ENCODE results near the gene SUPT3H.
"Not testable (repeated sequence)": the region's sequence is repeated elsewhere in the genome, so short reads cannot be mapped to it uniquely, and the experiment has no call there.

SUPT3H gene

DNA sequence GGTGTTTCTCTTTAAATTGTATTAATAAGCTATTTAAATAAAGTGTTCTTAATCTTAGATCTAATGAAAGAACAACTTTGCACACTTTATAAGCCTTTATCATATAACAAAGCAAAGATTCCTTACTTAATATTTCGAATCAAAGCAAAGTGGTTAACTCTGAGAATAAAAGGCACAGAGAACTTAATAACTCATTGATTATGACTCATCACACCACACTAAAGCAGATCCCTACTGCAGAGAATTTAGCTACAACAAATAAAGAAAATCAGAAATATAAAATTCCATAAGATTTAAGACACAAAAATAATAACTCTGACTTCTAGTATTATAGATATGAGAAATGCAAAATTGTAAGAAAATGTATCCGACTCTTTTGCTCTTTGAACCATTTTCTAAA, 185.2 kb downstream of the SUPT3H start:
- Histone ChIP-seq H3K4me3 (ENCODE audit: low read length in 2 of 2) (no peak overlapping the region), H3K27ac (ENCODE audit: low read depth in 2 of 2, low read length in 2 of 2) (no peak overlapping the region), H3K9ac (ENCODE audit: low read depth in 1 of 2, low read length in 2 of 2) (no peak overlapping the region), H3K27me3 (ENCODE audit: control insufficient read depth in 2 of 2, insufficient read depth in 2 of 2, low read length in 2 of 2) (no peaks in the 10 kb centered on the region), H3K9me3 (ENCODE audit: control insufficient read depth in 2 of 2, low read length in 2 of 2) (no peaks in the 10 kb centered on the region), H3K36me3 (ENCODE audit: control insufficient read depth in 2 of 2, insufficient read depth in 2 of 2, low read length in 2 of 2) (no peaks in the 10 kb centered on the region), H3K4me1 (ENCODE audit: control insufficient read depth in 2 of 2, insufficient read depth in 2 of 2, low read length in 2 of 2) (no peaks in the 10 kb centered on the region)

- H3K4me1 ChIP-seq (ENCODE audit: control insufficient read depth in 2 of 2, insufficient read depth in 2 of 2, low read length in 2 of 2), result no peaks in the 10 kb centered on the region
- no peaks in the 10 kb centered on the region for H3K9me3 ChIP-seq (ENCODE audit: control insufficient read depth in 2 of 2, low read length in 2 of 2)
- no peak overlapping the region for H3K27ac ChIP-seq (ENCODE audit: low read depth in 2 of 2, low read length in 2 of 2)
- no peak overlapping the region for H3K4me3 ChIP-seq (ENCODE audit: low read length in 2 of 2)
- H3K36me3 ChIP-seq (ENCODE audit: control insufficient read depth in 2 of 2, insufficient read depth in 2 of 2, low read length in 2 of 2), result no peaks in the 10 kb centered on the region
- H3K9ac ChIP-seq (ENCODE audit: low read depth in 1 of 2, low read length in 2 of 2), result no peak overlapping the region
- H3K27me3 ChIP-seq (ENCODE audit: control insufficient read depth in 2 of 2, insufficient read depth in 2 of 2, low read length in 2 of 2), result no peaks in the 10 kb centered on the region
These were observed 186.3 kb downstream of the SUPT3H start for GRCh38 chr6:45191414-45191813.

DNA sequence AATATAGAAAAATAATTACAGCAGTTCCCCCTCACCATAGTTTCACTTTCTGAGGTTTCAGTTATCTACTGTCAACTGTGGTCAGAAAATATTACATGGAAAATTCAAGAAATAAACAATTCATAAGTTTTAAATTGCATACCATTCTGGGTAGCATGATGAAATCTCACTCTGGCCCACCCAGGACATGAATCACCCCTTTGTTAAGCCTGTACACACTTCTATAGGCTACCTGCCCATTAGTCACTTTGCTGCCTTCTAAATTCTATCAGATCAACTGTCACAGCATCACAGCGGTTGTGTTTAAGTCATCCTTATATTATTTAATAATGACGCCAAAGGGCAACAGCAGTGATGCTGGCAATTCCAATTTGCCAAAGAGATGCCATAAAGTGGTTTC, 189.9 kb downstream of the SUPT3H start:
- no peaks in the 10 kb centered on the region for H3K27me3 ChIP-seq (ENCODE audit: control insufficient read depth in 2 of 2, insufficient read depth in 2 of 2, low read length in 2 of 2)
- H3K9ac ChIP-seq (ENCODE audit: low read depth in 1 of 2, low read length in 2 of 2), result no peak overlapping the region
- no peaks in the 10 kb centered on the region for H3K9me3 ChIP-seq (ENCODE audit: control insufficient read depth in 2 of 2, low read length in 2 of 2)
- H3K4me3 ChIP-seq (ENCODE audit: low read length in 2 of 2), result no peak overlapping the region
- H3K4me1 ChIP-seq (ENCODE audit: control insufficient read depth in 2 of 2, insufficient read depth in 2 of 2, low read length in 2 of 2), result no peaks in the 10 kb centered on the region
- H3K27ac ChIP-seq (ENCODE audit: low read depth in 2 of 2, low read length in 2 of 2), result no peak overlapping the region
- no peaks in the 10 kb centered on the region for H3K36me3 ChIP-seq (ENCODE audit: control insufficient read depth in 2 of 2, insufficient read depth in 2 of 2, low read length in 2 of 2)

- no peaks in the 10 kb centered on the region for H3K27me3 ChIP-seq (ENCODE audit: control insufficient read depth in 2 of 2, insufficient read depth in 2 of 2, low read length in 2 of 2)
These were observed 192.1 kb downstream of the SUPT3H start for GRCh38 chr6:45185403-45186251.

GRCh38 chr6:45184937-45185336, 192.8 kb downstream of the SUPT3H start:
- Histone ChIP-seq H3K9me3 (ENCODE audit: control insufficient read depth in 2 of 2, low read length in 2 of 2) (no peaks in the 10 kb centered on the region), H3K9ac (ENCODE audit: low read depth in 1 of 2, low read length in 2 of 2) (no peak overlapping the region), H3K4me1 (ENCODE audit: control insufficient read depth in 2 of 2, insufficient read depth in 2 of 2, low read length in 2 of 2) (no peaks in the 10 kb centered on the region), H3K36me3 (ENCODE audit: control insufficient read depth in 2 of 2, insufficient read depth in 2 of 2, low read length in 2 of 2) (no peaks in the 10 kb centered on the region), H3K27me3 (ENCODE audit: control insufficient read depth in 2 of 2, insufficient read depth in 2 of 2, low read length in 2 of 2) (no peaks in the 10 kb centered on the region), H3K4me3 (ENCODE audit: low read length in 2 of 2) (no peak overlapping the region), H3K27ac (ENCODE audit: low read depth in 2 of 2, low read length in 2 of 2) (no peak overlapping the region)

More at GRCh38 chr6:45185403-45186251, 192.1 kb downstream of the SUPT3H start:
- H3K27ac ChIP-seq (ENCODE audit: low read depth in 2 of 2, low read length in 2 of 2), result no peak overlapping the region
- H3K36me3 ChIP-seq (ENCODE audit: control insufficient read depth in 2 of 2, insufficient read depth in 2 of 2, low read length in 2 of 2), result no peaks in the 10 kb centered on the region
- H3K9me3 ChIP-seq (ENCODE audit: control insufficient read depth in 2 of 2, low read length in 2 of 2), result no peaks in the 10 kb centered on the region
- no peak overlapping the region for H3K4me3 ChIP-seq (ENCODE audit: low read length in 2 of 2)
- H3K4me1 ChIP-seq (ENCODE audit: control insufficient read depth in 2 of 2, insufficient read depth in 2 of 2, low read length in 2 of 2), result no peaks in the 10 kb centered on the region
- H3K9ac ChIP-seq (ENCODE audit: low read depth in 1 of 2, low read length in 2 of 2), result no peak overlapping the region

DNA sequence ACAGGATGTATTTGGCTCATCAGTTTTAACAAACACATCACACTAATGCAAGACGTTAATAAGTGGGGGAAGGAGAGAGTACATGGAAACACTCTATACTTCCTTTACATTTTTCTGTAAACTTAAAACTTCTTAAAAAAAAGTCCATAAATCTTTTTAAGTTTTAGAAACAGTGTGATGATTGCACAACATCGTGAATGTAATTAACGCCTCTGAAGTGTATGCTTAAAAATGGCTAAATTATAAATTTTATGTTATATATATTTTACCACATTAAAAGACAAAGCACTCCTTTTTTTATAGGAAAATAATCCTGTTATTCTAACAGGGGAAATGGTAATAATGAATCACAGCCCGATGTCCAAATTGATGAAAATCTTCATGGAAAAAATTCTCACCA, 193.7 kb downstream of the SUPT3H start:
- Histone ChIP-seq H3K27me3 (ENCODE audit: control insufficient read depth in 2 of 2, insufficient read depth in 2 of 2, low read length in 2 of 2) (no peaks in the 10 kb centered on the region), H3K4me3 (ENCODE audit: low read length in 2 of 2) (no peak overlapping the region), H3K9me3 (ENCODE audit: control insufficient read depth in 2 of 2, low read length in 2 of 2) (no peaks in the 10 kb centered on the region), H3K36me3 (ENCODE audit: control insufficient read depth in 2 of 2, insufficient read depth in 2 of 2, low read length in 2 of 2) (no peaks in the 10 kb centered on the region), H3K27ac (ENCODE audit: low read depth in 2 of 2, low read length in 2 of 2) (no peak overlapping the region), H3K4me1 (ENCODE audit: control insufficient read depth in 2 of 2, insufficient read depth in 2 of 2, low read length in 2 of 2) (no peaks in the 10 kb centered on the region), H3K9ac (ENCODE audit: low read depth in 1 of 2, low read length in 2 of 2) (no peak overlapping the region)

- not testable (repeated sequence) for H3K9me3 ChIP-seq (ENCODE audit: control insufficient read depth in 2 of 2, low read length in 2 of 2); H3K36me3 ChIP-seq (ENCODE audit: control insufficient read depth in 2 of 2, insufficient read depth in 2 of 2, low read length in 2 of 2); H3K9ac ChIP-seq (ENCODE audit: low read depth in 1 of 2, low read length in 2 of 2); H3K4me1 ChIP-seq (ENCODE audit: control insufficient read depth in 2 of 2, insufficient read depth in 2 of 2, low read length in 2 of 2); H3K27me3 ChIP-seq (ENCODE audit: control insufficient read depth in 2 of 2, insufficient read depth in 2 of 2, low read length in 2 of 2); H3K4me3 ChIP-seq (ENCODE audit: low read length in 2 of 2); H3K27ac ChIP-seq (ENCODE audit: low read depth in 2 of 2, low read length in 2 of 2)
These were observed 201.4 kb downstream of the SUPT3H start for GRCh38 chr6:45176373-45176772.

GRCh38 chr6:45175272-45175671, 202.5 kb downstream of the SUPT3H start:
- H3K9ac ChIP-seq (ENCODE audit: low read depth in 1 of 2, low read length in 2 of 2), result no peak overlapping the region
- no peak overlapping the region for H3K27ac ChIP-seq (ENCODE audit: low read depth in 2 of 2, low read length in 2 of 2)
- H3K27me3 ChIP-seq (ENCODE audit: control insufficient read depth in 2 of 2, insufficient read depth in 2 of 2, low read length in 2 of 2), result no peaks in the 10 kb centered on the region

GRCh38 chr6:45174045-45174444, 203.7 kb downstream of the SUPT3H start:
- no peak overlapping the region for H3K4me3 ChIP-seq (ENCODE audit: low read length in 2 of 2)
- no peaks in the 10 kb centered on the region for H3K4me1 ChIP-seq (ENCODE audit: control insufficient read depth in 2 of 2, insufficient read depth in 2 of 2, low read length in 2 of 2)
- no peaks in the 10 kb centered on the region for H3K27me3 ChIP-seq (ENCODE audit: control insufficient read depth in 2 of 2, insufficient read depth in 2 of 2, low read length in 2 of 2)
- no peaks in the 10 kb centered on the region for H3K9me3 ChIP-seq (ENCODE audit: control insufficient read depth in 2 of 2, low read length in 2 of 2)
- H3K9ac ChIP-seq (ENCODE audit: low read depth in 1 of 2, low read length in 2 of 2), result no peak overlapping the region
- H3K36me3 ChIP-seq (ENCODE audit: control insufficient read depth in 2 of 2, insufficient read depth in 2 of 2, low read length in 2 of 2), result no peaks in the 10 kb centered on the region
- no peak overlapping the region for H3K27ac ChIP-seq (ENCODE audit: low read depth in 2 of 2, low read length in 2 of 2)

More at GRCh38 chr6:45175272-45175671, 202.5 kb downstream of the SUPT3H start:
- Histone ChIP-seq H3K4me3 (ENCODE audit: low read length in 2 of 2) (no peak overlapping the region), H3K36me3 (ENCODE audit: control insufficient read depth in 2 of 2, insufficient read depth in 2 of 2, low read length in 2 of 2) (no peaks in the 10 kb centered on the region), H3K4me1 (ENCODE audit: control insufficient read depth in 2 of 2, insufficient read depth in 2 of 2, low read length in 2 of 2) (no peaks in the 10 kb centered on the region), H3K9me3 (ENCODE audit: control insufficient read depth in 2 of 2, low read length in 2 of 2) (no peaks in the 10 kb centered on the region)

- Histone ChIP-seq H3K4me3 (ENCODE audit: low read length in 2 of 2) (no peak overlapping the region), H3K9me3 (ENCODE audit: control insufficient read depth in 2 of 2, low read length in 2 of 2) (no peaks in the 10 kb centered on the region), H3K36me3 (ENCODE audit: control insufficient read depth in 2 of 2, insufficient read depth in 2 of 2, low read length in 2 of 2) (no peaks in the 10 kb centered on the region), H3K9ac (ENCODE audit: low read depth in 1 of 2, low read length in 2 of 2) (no peak overlapping the region), H3K4me1 (ENCODE audit: control insufficient read depth in 2 of 2, insufficient read depth in 2 of 2, low read length in 2 of 2) (no peaks in the 10 kb centered on the region), H3K27ac (ENCODE audit: low read depth in 2 of 2, low read length in 2 of 2) (no peak overlapping the region), H3K27me3 (ENCODE audit: control insufficient read depth in 2 of 2, insufficient read depth in 2 of 2, low read length in 2 of 2) (no peaks in the 10 kb centered on the region)
These were observed 206.4 kb downstream of the SUPT3H start for GRCh38 chr6:45171380-45171779.
